HG02840 (cell line): ENCODE results near the gene MBTD1.
"Not testable (repeated sequence)": the region's sequence is repeated elsewhere in the genome, so short reads cannot be mapped to it uniquely, and the experiment has no call there.

Experiments
- ATAC-seq: cut with Tn5 transposase; IDR thresholded peaks from one replicate; pipeline ENCODE4 v1.9.1; 2021; ENCODE audit warnings: mild to moderate bottlenecking, moderate library complexity, moderate number of reproducible peaks; ENCODE audit not compliant: unreplicated experiment, low FRiP score

MBTD1 gene

DNA sequence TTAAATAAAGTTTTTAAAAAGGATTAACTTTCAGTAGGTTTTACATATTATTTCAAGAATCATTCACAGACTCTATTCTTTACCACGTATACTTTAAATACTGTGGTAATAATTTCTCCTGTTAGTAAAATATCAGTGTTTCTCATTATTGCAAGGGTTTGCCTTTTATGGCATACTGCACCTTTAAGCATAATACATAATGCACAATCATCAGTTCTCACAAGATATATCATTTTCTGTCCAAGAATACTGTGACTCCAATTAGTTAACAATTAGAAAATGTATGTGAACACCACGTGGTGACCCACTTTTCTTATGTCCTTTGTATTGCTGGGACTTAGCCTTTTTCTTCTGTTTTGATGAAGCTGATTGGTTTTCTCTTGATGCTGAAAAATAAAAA is 68.0 kb downstream of the MBTD1 start:
- ATAC-seq, result no peak

DNA sequence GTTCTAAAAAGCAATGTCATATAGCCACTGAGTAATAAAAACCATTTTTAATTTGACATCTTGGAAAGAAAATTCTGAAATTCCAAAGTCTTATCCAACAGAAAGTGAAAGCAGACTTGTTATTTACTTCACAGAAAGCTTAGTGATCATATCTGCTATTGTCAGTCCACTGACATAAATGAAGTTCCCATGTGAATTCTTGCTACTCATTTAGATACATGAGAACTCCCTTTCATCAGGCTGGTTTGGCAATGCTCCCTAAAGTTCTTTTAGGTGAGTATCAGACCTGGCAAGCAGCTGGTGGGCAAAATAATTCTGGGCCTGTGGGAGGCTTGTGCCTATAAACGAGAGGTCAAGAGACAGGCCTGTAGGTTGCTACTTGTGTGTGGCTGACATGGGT is 70.2 kb downstream of the MBTD1 start:
- no peak for ATAC-seq

DNA sequence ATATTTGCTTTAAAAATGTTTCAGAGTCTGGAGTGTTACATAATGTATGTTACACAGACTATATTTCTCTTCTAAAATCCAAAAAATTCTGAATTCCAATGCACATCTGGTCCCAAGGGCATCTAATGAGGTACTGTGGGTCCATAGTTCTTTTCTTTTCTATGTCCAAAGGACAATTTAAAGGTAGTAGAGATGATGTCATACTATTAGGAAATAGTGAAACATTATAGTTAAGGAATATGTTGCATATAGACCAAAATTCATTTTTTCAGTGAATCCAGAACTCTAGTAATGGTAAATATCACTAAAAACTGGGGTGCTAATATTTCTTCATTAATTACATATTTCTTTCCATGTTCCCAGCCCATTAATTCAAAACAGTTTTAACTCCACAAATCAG is 70.7 kb downstream of the MBTD1 start:
- no peak for ATAC-seq

DNA sequence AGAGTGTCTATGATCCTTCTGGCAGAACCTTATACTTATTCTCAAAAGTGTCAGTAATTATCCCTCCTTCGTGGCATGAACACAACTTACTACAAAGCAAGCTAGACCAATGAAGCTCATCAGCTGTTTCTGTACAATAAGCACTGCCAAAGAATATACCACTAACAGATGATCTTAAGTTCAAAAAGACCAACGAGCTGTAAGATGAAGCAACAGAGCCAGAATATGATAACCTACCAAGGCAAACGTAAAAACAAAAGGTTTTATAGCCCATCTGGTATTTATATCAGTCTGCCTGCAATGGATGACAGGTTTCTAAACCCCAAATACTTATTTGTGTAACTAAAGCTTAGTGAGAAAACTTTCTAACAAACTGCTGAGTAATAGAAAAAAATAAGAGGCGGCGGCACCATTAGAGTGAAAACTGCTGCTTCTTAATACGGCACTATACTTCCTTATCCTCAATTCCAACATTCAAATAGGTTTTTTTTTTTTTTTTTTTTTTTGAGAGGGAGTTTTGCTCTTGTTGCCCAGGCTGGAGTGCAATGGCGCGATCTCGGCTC is 71.5 kb downstream of the MBTD1 start:
- no peak for ATAC-seq

DNA sequence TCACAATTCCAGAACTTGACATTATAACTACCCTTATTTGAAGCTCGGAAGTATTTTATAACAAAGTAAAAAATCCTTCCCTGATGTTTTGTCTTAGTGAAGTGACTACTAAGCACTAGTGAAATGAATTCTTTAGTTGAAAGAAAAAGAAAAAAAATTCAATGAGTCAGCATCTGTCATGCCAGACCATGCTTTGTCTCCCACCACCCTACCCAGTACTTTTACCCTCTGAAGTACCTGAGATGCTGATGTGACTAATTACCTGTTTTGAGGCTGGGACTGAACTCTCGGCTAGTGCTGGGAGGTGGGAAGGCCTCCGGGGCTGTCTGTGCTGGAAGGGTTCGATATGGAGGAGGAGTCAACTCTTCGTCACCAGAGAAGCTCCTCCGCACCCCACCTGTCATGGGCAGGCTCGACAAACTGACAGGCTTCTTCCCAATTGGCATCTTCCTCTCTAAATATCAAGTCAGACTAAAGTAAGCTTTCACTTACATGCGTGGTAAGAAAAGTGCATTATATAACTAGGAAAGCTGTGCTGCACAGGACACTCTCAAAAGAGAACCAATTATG is 74.0 kb downstream of the MBTD1 start:
- ATAC-seq, result no peak

DNA sequence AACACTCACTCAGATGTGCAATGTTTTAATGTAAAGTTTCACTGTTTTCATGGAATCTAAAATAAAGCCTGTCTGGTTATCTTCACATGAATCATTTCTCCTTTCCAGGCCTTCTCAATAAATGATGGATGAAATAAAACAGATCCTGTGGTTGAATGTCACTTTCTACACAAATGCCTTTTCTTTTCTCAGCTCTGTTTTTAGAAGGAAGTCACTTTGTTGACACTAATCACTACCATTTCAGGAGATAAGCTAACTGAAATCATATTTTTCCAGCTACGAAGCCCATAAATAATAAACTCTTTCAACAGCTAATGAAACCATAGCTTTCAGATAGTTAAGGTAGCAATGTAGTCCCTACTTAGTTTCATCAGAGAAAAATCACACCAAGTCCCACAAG is 75.7 kb downstream of the MBTD1 start:
- ATAC-seq, result no peak

DNA sequence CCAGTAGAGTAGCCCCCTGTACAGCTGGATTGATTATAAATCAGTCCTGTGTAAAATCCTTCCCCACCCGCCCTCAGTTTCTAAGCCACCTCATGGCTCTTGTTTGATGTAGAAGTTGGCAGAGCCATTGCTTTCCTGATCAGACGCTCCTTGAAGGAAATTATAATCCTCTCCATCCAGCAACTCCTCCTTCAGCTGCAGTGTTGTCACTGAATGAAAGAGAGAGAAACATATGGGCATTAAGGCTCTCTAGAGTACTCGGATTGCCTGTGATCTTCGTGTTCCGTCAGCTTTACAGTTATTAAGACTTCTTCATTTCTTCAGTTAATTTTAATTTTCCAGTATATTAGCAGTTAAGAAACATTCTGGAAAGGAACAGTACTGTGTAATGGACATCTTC is 79.4 kb downstream of the MBTD1 start:
- no peak for ATAC-seq

DNA sequence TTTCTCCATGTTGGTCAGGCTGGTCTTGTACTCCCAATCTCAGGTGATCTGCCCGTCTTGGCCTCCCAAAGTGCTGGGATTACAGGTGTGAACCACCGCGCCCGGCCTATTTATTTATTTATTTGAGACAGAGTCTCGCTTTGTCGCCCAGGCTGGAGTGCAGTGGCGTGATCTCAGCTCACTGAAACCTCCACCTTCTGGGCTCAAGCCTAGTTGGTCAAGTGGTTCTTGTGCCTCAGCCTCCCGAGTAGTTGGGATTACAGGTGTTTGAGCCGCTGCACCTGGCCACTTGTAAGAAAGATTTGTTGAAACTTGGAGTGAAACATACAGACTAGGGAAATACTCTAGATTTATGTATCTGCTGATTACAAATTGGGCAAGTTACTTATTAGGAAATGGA is 87.8 kb downstream of the MBTD1 start:
- not testable (repeated sequence) for ATAC-seq

DNA sequence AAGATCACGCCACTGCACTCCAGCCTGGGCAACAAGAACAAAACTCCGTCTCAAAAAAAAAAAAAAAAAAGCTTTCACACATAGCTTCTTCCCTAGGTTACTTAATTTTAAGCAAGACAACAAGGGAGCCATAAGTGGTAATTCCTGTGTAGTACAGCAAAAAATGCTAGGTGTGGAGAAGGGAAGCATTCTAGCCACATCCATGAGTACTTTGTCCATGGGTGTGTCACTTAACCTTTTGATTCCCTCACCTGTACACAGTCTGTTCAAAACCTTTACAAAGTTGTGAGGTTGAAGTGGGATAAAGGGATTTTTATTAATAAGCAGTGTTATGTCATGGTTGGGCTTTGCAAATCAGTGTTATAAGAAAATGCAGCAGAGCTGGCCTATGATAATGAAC is 89.1 kb downstream of the MBTD1 start:
- ATAC-seq, result no peak

DNA sequence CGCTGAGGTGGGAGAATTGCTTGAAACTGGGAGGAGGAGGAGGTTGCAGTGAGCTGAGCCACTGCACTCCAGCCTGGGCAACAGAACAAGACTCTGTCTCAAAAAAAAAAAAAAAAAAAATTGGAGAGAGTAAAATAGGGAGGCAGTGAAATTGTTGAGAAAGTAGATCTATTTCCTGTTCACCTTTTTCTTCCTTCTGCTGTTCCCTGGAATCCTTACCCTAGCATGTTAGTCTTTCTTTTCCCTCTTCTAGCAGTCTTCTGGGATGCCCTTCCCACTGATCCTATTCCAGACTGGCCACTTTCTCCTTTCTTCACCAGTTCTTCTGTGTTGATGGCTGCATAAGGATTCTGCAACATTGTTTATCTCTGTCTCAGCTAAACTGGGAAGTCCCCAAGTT is 90.5 kb downstream of the MBTD1 start:
- ATAC-seq, result no peak

DNA sequence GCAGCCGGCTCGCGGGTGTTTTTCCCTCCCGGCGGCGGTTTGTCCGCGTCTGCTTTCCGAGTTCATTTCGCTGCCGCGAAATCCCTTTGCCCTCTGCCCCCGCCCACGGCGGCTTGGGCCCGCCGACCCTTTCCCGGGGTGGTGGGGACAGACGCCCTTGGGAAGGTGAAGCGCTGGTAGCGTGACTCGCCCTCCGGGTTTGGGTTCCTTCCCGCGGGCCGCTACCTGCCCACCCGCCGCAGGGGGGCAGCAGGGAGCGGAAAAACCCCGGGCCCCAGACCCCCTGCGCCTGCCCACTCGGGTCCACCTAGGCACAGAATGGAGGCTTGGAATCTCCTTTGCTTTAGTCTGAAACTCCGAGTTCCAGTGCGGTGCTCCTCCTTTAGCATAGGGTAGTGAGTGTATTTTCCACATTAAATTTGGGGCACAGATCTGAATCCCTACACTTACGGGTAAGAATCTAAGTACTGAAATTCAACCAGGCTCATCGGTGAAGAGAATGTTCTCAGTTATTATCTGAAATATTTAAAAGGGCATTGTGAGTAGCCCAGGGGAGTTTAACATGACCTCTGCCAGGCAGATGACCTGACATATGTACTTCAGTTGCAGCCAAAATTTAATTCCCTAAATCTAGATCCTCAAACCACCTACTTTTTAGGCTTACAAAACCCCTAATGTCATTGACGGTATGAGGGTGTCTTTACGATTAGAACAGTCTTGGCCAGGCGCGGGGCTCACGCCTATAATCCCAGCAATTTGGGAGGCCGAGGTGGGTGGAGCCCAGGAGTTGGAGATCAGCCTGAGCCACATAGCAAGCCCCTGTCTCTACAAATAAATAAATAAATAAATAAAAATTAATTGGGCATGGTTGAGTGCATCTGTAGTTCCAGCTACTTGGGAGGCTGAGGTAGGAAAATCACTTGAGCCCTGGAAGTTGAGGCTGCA is 92.6 kb downstream of the MBTD1 start:
- peak; percentile 43 for ATAC-seq

DNA sequence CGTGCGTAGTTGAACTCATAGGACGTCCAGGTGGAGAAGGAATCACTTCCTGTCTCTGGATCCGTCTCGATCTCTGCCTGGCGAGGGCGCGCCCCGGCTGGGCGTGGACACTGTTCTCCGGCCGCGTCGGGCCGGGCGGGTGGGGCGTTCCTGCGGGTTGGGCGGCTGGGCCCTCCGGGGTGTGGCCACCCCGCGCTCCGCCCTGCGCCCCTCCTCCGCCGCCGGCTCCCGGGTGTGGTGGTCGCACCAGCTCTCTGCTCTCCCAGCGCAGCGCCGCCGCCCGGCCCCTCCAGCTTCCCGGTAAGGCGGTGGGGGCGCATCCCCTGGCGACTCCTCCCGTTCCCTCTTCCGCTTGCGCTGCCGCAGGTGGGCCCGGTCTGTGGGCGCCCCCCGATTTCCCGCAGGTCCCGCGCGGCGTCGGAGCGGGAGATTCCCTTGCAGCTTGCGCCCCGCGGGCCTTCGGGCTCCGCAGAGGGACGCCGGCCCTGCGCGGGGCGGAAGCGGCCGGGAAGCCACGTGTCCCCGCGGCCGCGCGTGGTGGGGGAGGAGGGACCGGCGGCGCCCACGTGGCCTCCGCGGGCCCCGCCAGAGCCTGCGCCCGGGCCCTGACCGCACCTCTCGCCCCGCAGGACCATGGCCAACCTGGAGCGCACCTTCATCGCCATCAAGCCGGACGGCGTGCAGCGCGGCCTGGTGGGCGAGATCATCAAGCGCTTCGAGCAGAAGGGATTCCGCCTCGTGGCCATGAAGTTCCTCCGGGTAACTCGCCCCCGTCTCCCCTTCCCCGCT is 93.5 kb downstream of the MBTD1 start, which contains the start of gene NME2:
NME2 (plus strand) TSS at position 214 of the 789 bp plus-strand sequence; CDS start at position 634, 420 bp downstream.
- ATAC-seq, result peak; percentile 86

DNA sequence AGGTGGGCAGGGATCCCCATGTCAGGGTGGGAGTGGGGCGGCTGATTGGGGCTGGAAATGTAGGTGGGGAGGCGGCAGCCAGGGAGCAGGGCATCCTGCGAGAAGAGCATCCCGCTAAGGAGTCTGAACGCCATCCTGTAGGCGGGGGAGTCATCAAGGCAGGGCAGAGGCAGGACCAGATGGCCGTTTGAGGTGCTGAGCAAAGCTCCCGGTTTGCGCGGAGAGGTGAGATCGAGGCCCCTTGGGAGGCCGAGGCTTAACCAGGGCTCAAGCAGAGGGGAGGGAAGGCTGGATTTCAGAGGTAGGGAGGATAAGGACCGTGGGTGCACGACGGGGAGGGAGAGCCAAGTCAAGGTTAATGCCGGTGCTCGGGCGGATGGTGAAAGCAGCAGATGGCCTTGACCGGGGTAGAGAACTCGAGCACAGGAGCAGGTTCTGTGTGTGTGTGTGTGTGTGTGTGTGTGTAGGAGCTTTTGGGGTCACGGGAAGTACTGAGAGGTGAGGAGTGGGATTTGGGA is 94.1 kb downstream of the MBTD1 start:
- no peak for ATAC-seq

DNA sequence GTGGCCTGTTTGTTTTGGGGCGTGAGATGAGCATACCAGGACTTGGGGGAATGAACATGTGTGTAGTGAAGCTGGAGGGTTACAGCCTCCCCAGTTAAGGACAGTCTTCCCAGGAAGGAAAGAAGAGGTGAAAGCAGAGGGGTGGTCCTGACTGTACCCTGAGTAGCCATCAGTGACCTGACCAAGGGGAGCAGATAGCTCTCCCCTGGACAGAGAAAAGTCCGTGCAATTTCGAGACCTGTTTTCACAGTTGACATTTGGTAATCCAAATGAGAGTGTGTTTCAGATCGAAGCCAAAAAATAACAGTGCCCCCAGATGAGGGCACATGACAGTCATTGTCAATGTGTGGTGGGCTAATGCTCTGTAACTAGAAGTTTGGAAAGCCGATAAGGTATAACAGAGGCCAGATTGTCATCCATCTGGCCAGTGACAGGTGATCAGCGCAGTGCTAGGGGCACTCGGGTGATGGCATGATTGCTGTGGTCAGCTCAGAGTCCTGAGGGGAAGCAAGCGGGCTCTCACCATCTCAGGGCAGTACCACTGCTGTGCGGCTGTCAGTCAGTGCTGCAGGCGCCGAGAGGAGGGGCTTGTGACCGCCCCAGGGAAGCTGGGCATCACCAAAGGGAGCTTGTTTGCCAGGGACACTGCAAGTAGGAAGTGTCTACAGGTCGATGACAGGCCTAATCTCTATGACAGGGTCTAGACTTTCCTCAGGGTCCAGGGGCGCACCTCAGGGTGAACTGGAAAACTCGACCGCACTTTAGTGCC is 94.8 kb downstream of the MBTD1 start:
- ATAC-seq, result no peak

DNA sequence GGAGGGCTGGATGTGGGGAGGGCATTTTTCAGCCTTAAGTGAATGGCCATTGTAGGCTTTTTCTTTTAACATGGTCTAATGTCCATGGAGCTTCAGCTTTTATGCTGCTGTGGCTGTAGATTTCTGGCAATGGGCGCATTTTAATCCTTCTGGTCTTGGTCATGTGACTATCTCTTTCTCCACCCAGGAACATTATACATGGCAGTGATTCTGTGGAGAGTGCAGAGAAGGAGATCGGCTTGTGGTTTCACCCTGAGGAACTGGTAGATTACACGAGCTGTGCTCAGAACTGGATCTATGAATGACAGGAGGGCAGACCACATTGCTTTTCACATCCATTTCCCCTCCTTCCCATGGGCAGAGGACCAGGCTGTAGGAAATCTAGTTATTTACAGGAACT is 98.3 kb downstream of the MBTD1 start:
- no peak for ATAC-seq

DNA sequence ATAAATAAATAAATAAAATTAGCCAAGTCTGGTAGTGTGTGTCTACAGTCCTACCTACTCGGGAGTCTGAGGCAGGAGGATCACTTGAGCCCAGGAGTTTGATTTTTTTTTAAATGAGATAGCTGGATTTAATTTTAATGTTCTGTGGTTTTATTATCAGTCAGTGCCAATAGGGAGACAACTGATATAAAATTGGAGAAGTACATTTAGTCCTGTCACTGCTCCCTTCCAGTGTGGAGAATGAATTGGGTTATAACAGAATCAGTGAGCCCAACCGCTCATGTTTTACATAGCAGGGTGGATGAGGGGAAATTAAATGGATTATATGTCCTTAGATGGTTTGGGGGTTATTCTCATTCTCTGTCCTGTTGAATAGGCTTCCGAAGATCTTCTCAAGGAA is 100.2 kb downstream of the MBTD1 start:
- ATAC-seq, result no peak

DNA sequence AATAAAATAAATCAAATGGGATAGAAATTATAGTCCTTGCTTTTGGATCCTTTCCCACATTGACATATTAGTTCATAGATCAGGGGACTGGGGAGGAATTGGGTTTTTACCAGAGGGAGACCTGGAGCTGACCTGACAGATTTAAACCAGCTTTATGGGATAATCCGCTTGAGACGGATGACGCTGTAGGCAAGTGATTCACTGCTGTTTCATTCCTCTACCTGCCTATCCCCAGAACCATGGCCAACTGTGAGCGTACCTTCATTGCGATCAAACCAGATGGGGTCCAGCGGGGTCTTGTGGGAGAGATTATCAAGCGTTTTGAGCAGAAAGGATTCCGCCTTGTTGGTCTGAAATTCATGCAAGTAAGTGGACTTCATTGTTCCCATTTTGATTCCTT is 104.4 kb downstream of the MBTD1 start:
- no peak for ATAC-seq

DNA sequence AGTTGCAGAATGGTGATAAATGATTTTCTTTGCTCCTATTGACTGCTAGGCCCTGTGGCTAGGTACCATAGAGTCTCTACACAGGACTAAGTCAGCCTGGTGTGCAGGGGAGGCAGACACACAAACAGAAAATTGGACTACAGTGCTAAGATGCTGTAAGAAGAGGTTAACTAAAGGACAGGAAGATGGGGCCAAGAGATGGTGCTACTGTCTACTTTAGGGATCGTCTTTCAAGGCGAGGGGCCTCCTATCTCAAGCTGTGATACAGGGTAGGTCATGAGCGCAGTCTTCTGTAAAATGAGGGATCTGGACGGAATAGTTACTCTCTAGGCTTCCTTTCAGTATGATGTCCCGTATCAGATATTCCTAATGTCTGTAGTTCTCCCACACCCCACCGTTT is 105.7 kb downstream of the MBTD1 start:
- ATAC-seq, result no peak

DNA sequence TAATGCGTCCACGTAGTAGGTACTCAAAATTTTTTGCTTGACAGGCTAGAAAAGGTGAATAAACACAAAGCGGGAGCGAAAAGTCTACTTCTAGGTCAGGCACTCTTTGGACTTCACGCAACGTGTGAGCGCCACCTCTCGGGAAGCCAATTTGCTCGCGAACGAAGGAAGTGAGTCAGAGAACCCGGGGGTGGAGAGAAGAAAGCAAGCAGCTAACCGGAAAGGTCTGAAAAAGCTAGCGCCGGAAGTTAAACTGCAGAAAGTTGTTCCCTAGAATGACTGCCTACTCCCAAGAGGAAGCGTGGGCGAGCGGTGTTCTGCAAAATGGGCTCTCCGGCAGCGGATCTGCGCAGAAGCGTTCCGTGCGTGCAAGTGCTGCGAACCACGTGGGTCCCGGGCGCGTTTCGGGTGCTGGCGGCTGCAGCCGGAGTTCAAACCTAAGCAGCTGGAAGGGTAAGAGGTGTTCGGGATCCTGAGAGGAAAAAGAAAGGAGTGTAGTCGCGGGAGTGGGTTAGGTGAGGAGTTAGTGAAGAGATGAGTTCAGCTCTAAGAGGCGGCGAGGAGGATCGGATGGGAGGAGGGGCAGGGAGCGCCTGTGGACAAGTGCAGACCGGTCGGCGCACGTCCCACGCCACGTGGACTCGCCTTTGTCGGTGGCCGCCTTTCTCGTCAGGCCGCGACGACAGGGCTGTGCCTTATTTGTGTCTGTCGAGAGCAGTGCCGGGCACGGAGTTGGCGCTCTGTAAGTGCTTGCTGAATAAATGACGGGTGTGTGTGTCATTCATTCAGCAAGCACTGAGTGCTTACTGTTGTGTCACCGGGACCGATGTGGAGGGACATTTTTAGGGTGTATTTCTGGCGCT is 106.4 kb downstream of the MBTD1 start, which contains the start of gene NME1:
NME1 (plus strand) TSS at position 350 of the 863 bp plus-strand sequence. CDS start 2,096 bp downstream, outside the sequence.
- peak; percentile 95 for ATAC-seq
